ENCODE data around the gene DENND2A. TPM values are rescaled to one million over a fixed set of nuclear protein-coding genes. Genes with fewer than 3 reads are reported as not detected.

DENND2A gene
- total RNA-seq, 4 donors from 2014 or later, result 6.8 to 13.6 (median 10.6) TPM

DNA sequence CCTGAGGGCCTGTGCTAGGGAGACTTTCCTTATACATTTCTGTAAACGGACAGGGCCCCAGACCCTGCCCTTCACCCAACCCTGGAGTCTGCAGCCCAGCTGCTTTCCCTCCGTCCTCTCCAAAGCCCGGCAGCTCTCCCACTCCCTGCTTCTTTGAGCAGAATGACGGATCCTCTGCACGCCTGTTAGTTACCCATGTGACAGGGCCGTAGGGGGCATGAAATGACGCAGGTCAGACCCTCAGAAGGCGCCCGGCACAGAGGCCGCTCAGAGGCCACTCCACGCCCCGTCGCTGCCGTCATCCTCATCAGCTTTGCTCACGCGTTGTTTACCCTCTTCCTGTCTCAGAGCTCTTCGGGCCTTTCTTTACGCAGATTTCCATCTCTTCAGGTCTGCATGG, 101.2 kb downstream of the DENND2A start:
- no peak for TF ChIP-seq CTCF (IDR thresholded peaks at IDR 0.05; ENCODE audit: low read depth)

DNA sequence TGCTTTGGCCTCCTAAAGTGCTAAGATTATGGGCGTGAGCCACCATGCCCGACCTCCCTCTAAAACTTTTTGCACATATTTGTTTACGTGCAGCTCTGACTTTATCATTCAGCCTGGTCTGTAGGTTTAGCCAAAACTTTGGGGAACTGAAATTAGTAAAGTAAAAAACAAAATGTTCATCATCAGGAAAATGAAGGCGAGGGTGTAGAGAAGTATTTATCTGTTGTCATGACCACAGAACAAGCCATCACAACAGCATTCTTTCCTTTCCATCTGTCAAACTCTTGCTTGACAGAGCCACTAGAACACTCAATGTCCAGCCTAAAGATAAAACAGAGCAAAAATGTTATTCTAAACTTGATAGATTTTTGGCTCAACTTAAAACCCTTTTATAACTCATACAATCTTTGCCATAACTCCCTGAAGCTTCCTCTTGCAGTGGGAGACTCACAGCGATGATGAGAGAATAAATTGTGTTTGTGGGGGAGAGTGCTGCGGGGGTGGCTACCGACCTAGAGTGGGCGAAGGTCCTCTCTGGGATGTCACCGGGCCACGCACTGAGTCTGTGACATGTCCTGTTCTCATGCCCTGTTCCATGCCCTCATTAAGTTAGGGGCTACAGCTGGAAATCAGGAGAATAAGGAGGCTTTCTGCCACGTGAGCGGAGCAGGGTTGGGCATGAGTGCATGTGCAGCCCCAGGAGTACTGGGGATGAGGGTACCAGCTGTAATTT, 102.7 kb downstream of the DENND2A start:
- no peak for TF ChIP-seq CTCF (IDR thresholded peaks at IDR 0.05; ENCODE audit: low read depth)

GRCh38 chr7:140534743-140535142, 105.9 kb downstream of the DENND2A start:
- no peak for TF ChIP-seq CTCF (IDR thresholded peaks at IDR 0.05; ENCODE audit: low read depth)

DNA sequence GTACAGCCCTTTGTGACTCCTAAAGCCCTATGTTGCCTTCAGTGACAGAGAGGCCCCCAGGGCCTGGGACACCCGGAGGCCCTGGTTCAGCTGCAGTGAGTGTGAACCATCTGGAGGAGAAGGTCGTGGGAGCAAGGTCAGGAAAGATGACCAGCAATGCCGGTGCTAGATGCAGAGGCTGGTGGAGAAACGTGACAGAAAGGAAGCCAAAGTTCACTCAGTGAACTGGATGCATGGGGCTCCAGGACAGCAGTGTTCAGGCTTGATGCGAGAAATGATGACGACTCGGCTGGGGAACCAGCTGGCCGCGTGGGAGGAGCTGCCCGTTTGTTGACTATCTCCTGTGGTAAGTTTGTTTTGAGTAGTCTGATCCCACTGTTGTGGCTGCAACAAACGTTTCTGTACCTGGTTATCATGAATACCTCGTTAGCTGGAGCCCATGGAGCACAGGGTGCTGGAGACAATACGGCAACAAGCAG, 107.2 kb downstream of the DENND2A start:
- no peak for TF ChIP-seq CTCF (IDR thresholded peaks at IDR 0.05; ENCODE audit: low read depth)

DNA sequence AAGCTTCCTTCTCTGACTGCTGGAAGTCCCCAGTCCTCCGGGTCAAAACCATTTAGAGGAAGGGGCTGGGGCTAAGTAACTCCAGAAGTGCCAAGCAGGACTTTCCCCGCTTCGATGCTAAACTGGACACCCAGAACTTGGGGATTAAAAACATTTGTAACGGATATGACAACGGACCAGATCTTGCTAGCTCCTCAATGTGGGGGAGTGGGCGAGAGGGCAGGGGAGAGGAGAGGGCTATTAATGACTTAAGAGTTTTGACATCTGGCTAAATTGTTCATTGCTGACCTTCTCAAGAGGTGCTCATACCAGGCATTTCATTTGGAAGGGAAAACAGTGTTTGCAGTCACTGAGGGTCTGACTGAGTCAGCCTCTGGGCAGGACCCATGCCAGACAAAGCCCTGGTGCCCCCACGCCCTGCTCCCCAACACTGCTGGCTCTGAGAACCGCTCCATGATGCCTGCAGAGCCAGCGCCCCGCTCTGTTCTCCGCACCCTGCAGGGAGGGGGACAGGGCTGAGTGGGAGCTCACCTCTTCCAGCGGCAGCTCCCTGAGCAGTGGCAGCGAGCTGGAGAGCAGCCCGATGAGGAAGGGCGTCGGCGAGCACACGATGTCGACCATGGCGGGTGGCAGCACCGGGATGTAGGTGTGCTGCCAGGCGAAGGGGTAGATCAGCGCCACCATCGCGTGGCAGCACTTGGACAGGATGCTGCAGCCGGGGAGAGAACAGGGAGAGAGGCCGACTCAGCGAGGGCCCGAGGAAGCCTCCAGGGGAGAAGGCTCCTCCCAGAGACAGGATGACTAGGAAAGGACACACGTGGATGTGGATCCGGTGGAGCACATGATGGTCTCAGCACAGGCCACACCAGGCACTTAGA, 113.6 kb downstream of the DENND2A start:
- TF ChIP-seq CTCF (IDR thresholded peaks at IDR 0.05; ENCODE audit: low read depth), result no peak

DNA sequence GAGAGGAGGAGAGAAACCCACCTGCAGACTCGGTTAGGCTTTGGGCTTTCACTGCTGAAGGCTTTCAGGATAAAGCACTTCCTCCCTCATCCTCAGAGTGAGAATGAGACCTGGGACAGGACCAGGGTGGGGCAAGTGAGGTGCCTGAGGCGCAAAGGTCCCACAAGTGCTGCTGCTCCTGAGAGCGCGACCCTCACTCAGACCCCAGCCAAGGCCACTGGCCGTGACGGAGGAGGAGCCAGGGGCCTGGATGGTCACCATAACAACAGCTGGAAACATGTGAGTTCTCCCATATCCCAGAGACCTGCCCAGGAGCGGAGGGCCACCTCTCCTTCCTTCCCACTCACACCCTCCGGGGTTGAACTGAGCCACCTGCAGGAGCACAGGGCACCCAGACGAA, 114.4 kb downstream of the DENND2A start:
- TF ChIP-seq CTCF (IDR thresholded peaks at IDR 0.05; ENCODE audit: low read depth), result no peak

- no peak for TF ChIP-seq CTCF (IDR thresholded peaks at IDR 0.05; ENCODE audit: low read depth)
Measured at GRCh38 chr7:140525743-140526142, 114.9 kb downstream of the DENND2A start.
